Measurements from ENCODE around the gene EEF2K.

Gene EEF2K

GRCh38 chr16:22336581-22336980 is 130.5 kb downstream of the EEF2K start:
- Histone ChIP-seq H3K4me1 (ENCODE audit: insufficient read depth, low read length, poor library complexity, severe bottlenecking) (no peaks in the 10 kb centered on the region), H3F3A (ENCODE audit: low read depth) (no peaks in the 10 kb centered on the region), H3K4me3 (ENCODE audit: low read length, poor library complexity, severe bottlenecking) (no peak overlapping the region), H4K20me1 (ENCODE audit: insufficient read depth, low read length, poor library complexity, severe bottlenecking) (no peaks in the 10 kb centered on the region), H3K4me2 (ENCODE audit: low read depth, low read length, poor library complexity, severe bottlenecking) (no peak overlapping the region), H3K9ac (ENCODE audit: low read depth, low read length, poor library complexity, severe bottlenecking) (no peak overlapping the region), H2AFZ (ENCODE audit: low read length) (no peak overlapping the region), H3K9me3 (ENCODE audit: insufficient read depth, low read depth, low read length) (peaks cover 13% of the 10 kb centered on the region; the same call in 1 of the 2 replicates), H3K79me2 (ENCODE audit: insufficient read depth, low read length) (no peaks in the 10 kb centered on the region), H3K36me3 (ENCODE audit: insufficient read depth, low read length) (peaks cover 47% of the 10 kb centered on the region), H3K27me3 (ENCODE audit: insufficient read depth, low read length, poor library complexity, severe bottlenecking) (no peaks in the 10 kb centered on the region), H3K9me2 (replicated peaks; ENCODE audit: low read depth, low read length) (no peaks in the 10 kb centered on the region)
- TF ChIP-seq CTCF (conservative IDR thresholded peaks at IDR 0.05; ENCODE audit: low read length): no peak
- TF ChIP-seq EZH2phosphoT487 (IDR thresholded peaks at IDR 0.05; ENCODE audit: borderline replicate concordance): no peak

- Histone ChIP-seq H3K9me2 (replicated peaks; ENCODE audit: low read depth, low read length) (no peaks in the 10 kb centered on the region), H3K79me2 (ENCODE audit: insufficient read depth, low read length) (no peaks in the 10 kb centered on the region), H3K4me2 (ENCODE audit: low read depth, low read length, poor library complexity, severe bottlenecking) (no peak overlapping the region), H3K4me1 (ENCODE audit: insufficient read depth, low read length, poor library complexity, severe bottlenecking) (no peaks in the 10 kb centered on the region), H4K20me1 (ENCODE audit: insufficient read depth, low read length, poor library complexity, severe bottlenecking) (no peaks in the 10 kb centered on the region), H3K36me3 (ENCODE audit: insufficient read depth, low read length) (peaks cover 42% of the 10 kb centered on the region), H2AFZ (ENCODE audit: low read length) (no peak overlapping the region), H3K27me3 (ENCODE audit: insufficient read depth, low read length, poor library complexity, severe bottlenecking) (no peaks in the 10 kb centered on the region), H3K4me3 (ENCODE audit: low read length, poor library complexity, severe bottlenecking) (no peak overlapping the region), H3K9me3 (ENCODE audit: insufficient read depth, low read depth, low read length) (peaks cover 13% of the 10 kb centered on the region; the same call in 1 of the 2 replicates), H3K9ac (ENCODE audit: low read depth, low read length, poor library complexity, severe bottlenecking) (no peak overlapping the region), H3F3A (ENCODE audit: low read depth) (no peaks in the 10 kb centered on the region)
- TF ChIP-seq CTCF (conservative IDR thresholded peaks at IDR 0.05; ENCODE audit: low read length) (no peak), EZH2phosphoT487 (IDR thresholded peaks at IDR 0.05; ENCODE audit: borderline replicate concordance) (no peak)
Measured at GRCh38 chr16:22337045-22337444, 131.0 kb downstream of the EEF2K start.

GRCh38 chr16:22337849-22338635 is 132.0 kb downstream of the EEF2K start:
- TF ChIP-seq CTCF (conservative IDR thresholded peaks at IDR 0.05; ENCODE audit: low read length): no peak
- no peak for TF ChIP-seq EZH2phosphoT487 (IDR thresholded peaks at IDR 0.05; ENCODE audit: borderline replicate concordance)
- no peak overlapping the region for H3K4me2 ChIP-seq (ENCODE audit: low read depth, low read length, poor library complexity, severe bottlenecking)
- H3K79me2 ChIP-seq (ENCODE audit: insufficient read depth, low read length): no peaks in the 10 kb centered on the region
- no peak overlapping the region for H3K9ac ChIP-seq (ENCODE audit: low read depth, low read length, poor library complexity, severe bottlenecking)
- no peaks in the 10 kb centered on the region for H3K9me2 ChIP-seq (replicated peaks; ENCODE audit: low read depth, low read length)
- peaks cover 13% of the 10 kb centered on the region; the same call in 1 of the 2 replicates for H3K9me3 ChIP-seq (ENCODE audit: insufficient read depth, low read depth, low read length)
- no peaks in the 10 kb centered on the region for H3F3A ChIP-seq (ENCODE audit: low read depth)
- H3K27me3 ChIP-seq (ENCODE audit: insufficient read depth, low read length, poor library complexity, severe bottlenecking): no peaks in the 10 kb centered on the region
- H3K4me1 ChIP-seq (ENCODE audit: insufficient read depth, low read length, poor library complexity, severe bottlenecking): no peaks in the 10 kb centered on the region
- H2AFZ ChIP-seq (ENCODE audit: low read length): no peak overlapping the region
- no peak overlapping the region for H3K4me3 ChIP-seq (ENCODE audit: low read length, poor library complexity, severe bottlenecking)
- H3K36me3 ChIP-seq (ENCODE audit: insufficient read depth, low read length): peaks cover 34% of the 10 kb centered on the region
- no peaks in the 10 kb centered on the region for H4K20me1 ChIP-seq (ENCODE audit: insufficient read depth, low read length, poor library complexity, severe bottlenecking)
